ENCODE measurements around the gene CES4A. TPM values are rescaled to one million over a fixed set of nuclear protein-coding genes. Genes with fewer than 3 reads are reported as not detected.

CES4A gene
- total RNA-seq, 4 donors from 2014 or later = 2.7 to 4.0 (median 3.3) TPM

- no peak for TF ChIP-seq POLR2AphosphoS5 (IDR thresholded peaks at IDR 0.05)
- TF ChIP-seq POLR2A (IDR thresholded peaks at IDR 0.05; ENCODE audit: low read depth) = no peak
- Histone ChIP-seq H3K4me3 (no peak overlapping the region), H3K36me3 (peaks cover 4 to 40% (median 8%) of the 10 kb centered on the region in 4 donors), H3K9me3 (no peaks in the 10 kb centered on the region), H3K27me3 (no peaks in the 10 kb centered on the region), H3K4me1 (peaks cover 23 to 63% (median 58%) of the 10 kb centered on the region in 4 donors), H3K27ac (replicated peaks in 1 of 4) (no peak overlapping the region)
- 39% methylated on average over 4 of the region's 4 CpGs for WGBS
- intact Hi-C loops (cut with DNase I) = no loop called here
- no peak for DNase-seq (ENCODE audit: extremely low spot score)
Measured at GRCh38 chr16:67034487-67034886, 46.1 kb downstream of the CES4A start.

GRCh38 chr16:67035364-67035763, 47.0 kb downstream of the CES4A start:
- H3K27me3 ChIP-seq = no peaks in the 10 kb centered on the region
- DNase-seq (ENCODE audit: extremely low spot score) = no peak
- TF ChIP-seq CTCF (IDR thresholded peaks at IDR 0.05) (no peak), EP300 (IDR thresholded peaks at IDR 0.05) (no peak), POLR2A (IDR thresholded peaks at IDR 0.05; ENCODE audit: low read depth) (no peak), POLR2AphosphoS5 (IDR thresholded peaks at IDR 0.05) (no peak)
- intact Hi-C loops (cut with DNase I) = no loop called here
- H3K4me3 ChIP-seq = no peak overlapping the region
- 69% methylated on average over 1 of the region's 1 CpG for WGBS
- no peaks in the 10 kb centered on the region for H3K9me3 ChIP-seq
- H3K4me1 ChIP-seq = peaks cover 21 to 63% (median 53%) of the 10 kb centered on the region in 4 donors
- H3K36me3 ChIP-seq = peaks cover 4 to 46% (median 8%) of the 10 kb centered on the region in 4 donors
- no peak overlapping the region for H3K27ac ChIP-seq (replicated peaks in 1 of 4)

- Histone ChIP-seq H3K9me3 (no peaks in the 10 kb centered on the region), H3K4me1 (peaks cover 13 to 63% (median 52%) of the 10 kb centered on the region in 4 donors), H3K36me3 (peaks cover 4 to 45% (median 7%) of the 10 kb centered on the region in 4 donors), H3K27me3 (no peaks in the 10 kb centered on the region), H3K4me3 (no peak overlapping the region), H3K27ac (replicated peaks in 1 of 4) (no peak overlapping the region)
- no peak for TF ChIP-seq POLR2AphosphoS5 (IDR thresholded peaks at IDR 0.05)
- TF ChIP-seq CTCF (IDR thresholded peaks at IDR 0.05) = no peak
- no peak for TF ChIP-seq EP300 (IDR thresholded peaks at IDR 0.05)
- TF ChIP-seq POLR2A (IDR thresholded peaks at IDR 0.05; ENCODE audit: low read depth) = no peak
- DNase-seq (ENCODE audit: extremely low spot score) = no peak
- intact Hi-C loops (cut with DNase I) = no loop called here
- WGBS = 77% methylated on average over 5 of the region's 5 CpGs
Measured at GRCh38 chr16:67036323-67036741, 47.9 kb downstream of the CES4A start.

- Histone ChIP-seq H3K4me3 (no peak overlapping the region), H3K27me3 (no peaks in the 10 kb centered on the region), H3K4me1 (peaks cover 3 to 45% (median 40%) of the 10 kb centered on the region in 4 donors), H3K36me3 (peaks cover 4 to 30% (median 11%) of the 10 kb centered on the region in 4 donors), H3K9me3 (no peaks in the 10 kb centered on the region), H3K27ac (replicated peaks in 1 of 4) (no peak overlapping the region)
- intact Hi-C loops (cut with DNase I) = no loop called here
- no peak for DNase-seq (ENCODE audit: extremely low spot score)
- 91% methylated on average over 2 of the region's 2 CpGs for WGBS
- TF ChIP-seq CTCF (IDR thresholded peaks at IDR 0.05) (no peak), POLR2AphosphoS5 (IDR thresholded peaks at IDR 0.05) (no peak), EP300 (IDR thresholded peaks at IDR 0.05) (no peak), POLR2A (IDR thresholded peaks at IDR 0.05; ENCODE audit: low read depth) (no peak)
Measured at GRCh38 chr16:67039260-67040020, 51.1 kb downstream of the CES4A start.

GRCh38 chr16:67040166-67040565, 51.8 kb downstream of the CES4A start:
- TF ChIP-seq CTCF (IDR thresholded peaks at IDR 0.05) (no peak), POLR2A (IDR thresholded peaks at IDR 0.05; ENCODE audit: low read depth) (no peak), EP300 (IDR thresholded peaks at IDR 0.05) (no peak), POLR2AphosphoS5 (IDR thresholded peaks at IDR 0.05) (no peak)
- intact Hi-C loops (cut with DNase I) = no loop called here
- H3K27ac ChIP-seq (replicated peaks in 1 of 4) = no peak overlapping the region
- WGBS = 83% methylated on average over 2 of the region's 2 CpGs
- H3K36me3 ChIP-seq = peaks cover 4 to 30% (median 11%) of the 10 kb centered on the region in 4 donors
- H3K4me3 ChIP-seq = no peak overlapping the region
- peaks cover 0 to 39% (median 34%) of the 10 kb centered on the region in 4 donors for H3K4me1 ChIP-seq
- no peaks in the 10 kb centered on the region for H3K27me3 ChIP-seq
- H3K9me3 ChIP-seq = no peaks in the 10 kb centered on the region
- DNase-seq (ENCODE audit: extremely low spot score) = no peak
